HEK293 (cell line): ENCODE results near the gene FANK1.

Experiments
- REPIN1 ChIP-seq: fragments of 450-650 bp; formaldehyde crosslinking; IDR thresholded peaks from 2 replicates; pipeline ENCODE4 v1.5.1; 2017; ENCODE audit warnings: missing biosample characterization, missing genetic modification characterization, low read depth
- YY1 ChIP-seq: fragments of 450-650 bp; formaldehyde crosslinking; IDR thresholded peaks from 2 replicates; pipeline ENCODE4 v1.5.1; 2018; ENCODE audit warnings: missing biosample characterization, missing genetic modification characterization
- ZBTB1 ChIP-seq: fragments of 450-650 bp; formaldehyde crosslinking; IDR thresholded peaks from 2 replicates; pipeline ENCODE4 v1.5.1; 2016; ENCODE audit warnings: missing biosample characterization, missing genetic modification characterization
- ZBTB8A ChIP-seq: fragments of 450-650 bp; formaldehyde crosslinking; IDR thresholded peaks from 2 replicates; pipeline ENCODE4 v1.5.1; 2016; ENCODE audit warnings: missing biosample characterization, missing genetic modification characterization
- ZNF10 ChIP-seq: fragments of 450-650 bp; formaldehyde crosslinking; IDR thresholded peaks from 2 replicates; pipeline ENCODE4 v1.5.1; 2017; ENCODE audit warnings: missing biosample characterization, missing genetic modification characterization
- ZNF23 ChIP-seq: fragments of 450-650 bp; formaldehyde crosslinking; IDR thresholded peaks from 2 replicates; pipeline ENCODE4 v1.5.1; 2016; ENCODE audit warnings: missing biosample characterization, missing genetic modification characterization, borderline replicate concordance
- ZNF354C ChIP-seq: fragments of 450-650 bp; formaldehyde crosslinking; IDR thresholded peaks from 2 replicates; pipeline ENCODE4 v1.5.1; 2016; ENCODE audit warnings: missing biosample characterization, missing genetic modification characterization, low read depth, borderline replicate concordance
- ZNF404 ChIP-seq: fragments of 450-650 bp; formaldehyde crosslinking; IDR thresholded peaks from 2 replicates; pipeline ENCODE4 v1.5.1; 2017; ENCODE audit warnings: missing biosample characterization, missing genetic modification characterization
- ZNF510 ChIP-seq: fragments of 450-650 bp; formaldehyde crosslinking; IDR thresholded peaks from 2 replicates; pipeline ENCODE4 v1.5.1; 2018; ENCODE audit warnings: mild to moderate bottlenecking, missing genetic modification characterization, missing biosample characterization; ENCODE audit not compliant: insufficient replicate concordance
- TF ChIP-seq, protein P1 (sequence below): fragments of 450-650 bp; formaldehyde crosslinking; IDR thresholded peaks from 2 replicates; pipeline ENCODE4 v1.5.1; 2016; ENCODE audit warnings: missing biosample characterization, missing genetic modification characterization
- TF ChIP-seq, protein P2 (sequence below): fragments of 450-650 bp; formaldehyde crosslinking; IDR thresholded peaks from 2 replicates; pipeline ENCODE4 v1.5.1; 2016; ENCODE audit warnings: missing biosample characterization, missing genetic modification characterization
- TF ChIP-seq, protein P3 (sequence below): fragments of 450-650 bp; formaldehyde crosslinking; IDR thresholded peaks from 2 replicates; pipeline ENCODE4 v1.5.1; 2016; ENCODE audit warnings: missing biosample characterization, missing genetic modification characterization

DNA sequence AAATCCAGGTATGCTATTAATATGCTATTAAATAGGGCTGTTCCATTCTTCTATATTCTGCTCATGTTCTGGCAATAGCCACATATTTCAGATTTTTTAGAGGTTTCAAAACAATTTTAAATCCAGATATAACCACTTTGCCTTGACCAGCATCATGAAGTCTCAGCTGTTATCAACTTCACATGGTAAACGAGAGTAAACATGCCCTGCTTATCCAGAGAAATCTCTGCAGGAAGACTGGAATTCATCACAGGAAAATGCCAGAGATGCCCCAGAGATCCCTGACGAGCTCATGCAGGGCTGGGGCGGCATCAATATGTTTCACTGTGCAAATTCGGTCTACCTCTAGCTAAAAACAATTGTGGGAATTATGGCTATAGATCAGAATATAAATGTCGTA lies 126.5 kb downstream of the FANK1 start:
- TF ChIP-seq ZNF354C (tag by site-specific recombination), result no peak
- no peak for TF ChIP-seq ZNF510 (tag by site-specific recombination)
- TF ChIP-seq ZNF10 (tag by site-specific recombination), result no peak
- TF ChIP-seq, protein P1, sequence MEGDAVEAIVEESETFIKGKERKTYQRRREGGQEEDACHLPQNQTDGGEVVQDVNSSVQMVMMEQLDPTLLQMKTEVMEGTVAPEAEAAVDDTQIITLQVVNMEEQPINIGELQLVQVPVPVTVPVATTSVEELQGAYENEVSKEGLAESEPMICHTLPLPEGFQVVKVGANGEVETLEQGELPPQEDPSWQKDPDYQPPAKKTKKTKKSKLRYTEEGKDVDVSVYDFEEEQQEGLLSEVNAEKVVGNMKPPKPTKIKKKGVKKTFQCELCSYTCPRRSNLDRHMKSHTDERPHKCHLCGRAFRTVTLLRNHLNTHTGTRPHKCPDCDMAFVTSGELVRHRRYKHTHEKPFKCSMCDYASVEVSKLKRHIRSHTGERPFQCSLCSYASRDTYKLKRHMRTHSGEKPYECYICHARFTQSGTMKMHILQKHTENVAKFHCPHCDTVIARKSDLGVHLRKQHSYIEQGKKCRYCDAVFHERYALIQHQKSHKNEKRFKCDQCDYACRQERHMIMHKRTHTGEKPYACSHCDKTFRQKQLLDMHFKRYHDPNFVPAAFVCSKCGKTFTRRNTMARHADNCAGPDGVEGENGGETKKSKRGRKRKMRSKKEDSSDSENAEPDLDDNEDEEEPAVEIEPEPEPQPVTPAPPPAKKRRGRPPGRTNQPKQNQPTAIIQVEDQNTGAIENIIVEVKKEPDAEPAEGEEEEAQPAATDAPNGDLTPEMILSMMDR, result no peak
- no peak for TF ChIP-seq YY1 (tag by site-specific recombination)
- TF ChIP-seq ZNF404 (tag by site-specific recombination), result no peak
- TF ChIP-seq ZBTB8A (tag by site-specific recombination), result no peak
- no peak for TF ChIP-seq ZNF23
- no peak for TF ChIP-seq REPIN1 (tag by site-specific recombination)
- TF ChIP-seq ZBTB1 (tag by site-specific recombination), result no peak
- TF ChIP-seq, protein P2, sequence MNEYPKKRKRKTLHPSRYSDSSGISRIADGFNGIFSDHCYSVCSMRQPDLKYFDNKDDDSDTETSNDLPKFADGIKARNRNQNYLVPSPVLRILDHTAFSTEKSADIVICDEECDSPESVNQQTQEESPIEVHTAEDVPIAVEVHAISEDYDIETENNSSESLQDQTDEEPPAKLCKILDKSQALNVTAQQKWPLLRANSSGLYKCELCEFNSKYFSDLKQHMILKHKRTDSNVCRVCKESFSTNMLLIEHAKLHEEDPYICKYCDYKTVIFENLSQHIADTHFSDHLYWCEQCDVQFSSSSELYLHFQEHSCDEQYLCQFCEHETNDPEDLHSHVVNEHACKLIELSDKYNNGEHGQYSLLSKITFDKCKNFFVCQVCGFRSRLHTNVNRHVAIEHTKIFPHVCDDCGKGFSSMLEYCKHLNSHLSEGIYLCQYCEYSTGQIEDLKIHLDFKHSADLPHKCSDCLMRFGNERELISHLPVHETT, result no peak
- TF ChIP-seq, protein P3, sequence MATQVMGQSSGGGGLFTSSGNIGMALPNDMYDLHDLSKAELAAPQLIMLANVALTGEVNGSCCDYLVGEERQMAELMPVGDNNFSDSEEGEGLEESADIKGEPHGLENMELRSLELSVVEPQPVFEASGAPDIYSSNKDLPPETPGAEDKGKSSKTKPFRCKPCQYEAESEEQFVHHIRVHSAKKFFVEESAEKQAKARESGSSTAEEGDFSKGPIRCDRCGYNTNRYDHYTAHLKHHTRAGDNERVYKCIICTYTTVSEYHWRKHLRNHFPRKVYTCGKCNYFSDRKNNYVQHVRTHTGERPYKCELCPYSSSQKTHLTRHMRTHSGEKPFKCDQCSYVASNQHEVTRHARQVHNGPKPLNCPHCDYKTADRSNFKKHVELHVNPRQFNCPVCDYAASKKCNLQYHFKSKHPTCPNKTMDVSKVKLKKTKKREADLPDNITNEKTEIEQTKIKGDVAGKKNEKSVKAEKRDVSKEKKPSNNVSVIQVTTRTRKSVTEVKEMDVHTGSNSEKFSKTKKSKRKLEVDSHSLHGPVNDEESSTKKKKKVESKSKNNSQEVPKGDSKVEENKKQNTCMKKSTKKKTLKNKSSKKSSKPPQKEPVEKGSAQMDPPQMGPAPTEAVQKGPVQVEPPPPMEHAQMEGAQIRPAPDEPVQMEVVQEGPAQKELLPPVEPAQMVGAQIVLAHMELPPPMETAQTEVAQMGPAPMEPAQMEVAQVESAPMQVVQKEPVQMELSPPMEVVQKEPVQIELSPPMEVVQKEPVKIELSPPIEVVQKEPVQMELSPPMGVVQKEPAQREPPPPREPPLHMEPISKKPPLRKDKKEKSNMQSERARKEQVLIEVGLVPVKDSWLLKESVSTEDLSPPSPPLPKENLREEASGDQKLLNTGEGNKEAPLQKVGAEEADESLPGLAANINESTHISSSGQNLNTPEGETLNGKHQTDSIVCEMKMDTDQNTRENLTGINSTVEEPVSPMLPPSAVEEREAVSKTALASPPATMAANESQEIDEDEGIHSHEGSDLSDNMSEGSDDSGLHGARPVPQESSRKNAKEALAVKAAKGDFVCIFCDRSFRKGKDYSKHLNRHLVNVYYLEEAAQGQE, result no peak
